Vagina (tissue), 2 donors: ENCODE results near the gene FAM118B. TPM values are rescaled to one million over a fixed set of nuclear protein-coding genes. Genes with fewer than 3 reads are reported as not detected.

Experiments used
- DNase-seq, 2 donors: peaks; one replicate each; pipeline ENCODE4 v3.0.0-alpha.2; 2017; ENCODE audit errors: extremely low spot score in 2 of 2
- H3K27ac ChIP-seq: fragments of 200-600 bp; sonication (generic); one replicate; pipeline ENCODE4 v1.5.1; 2019
- H3K27me3 ChIP-seq: fragments of 200-600 bp; sonication (generic); one replicate; pipeline ENCODE4 v1.5.1; 2019
- H3K36me3 ChIP-seq, 2 donors: fragments of 200-600 bp; sonication (generic); one replicate each; pipeline ENCODE4 v1.5.1; 2017 to 2019
- H3K4me1 ChIP-seq: fragments of 200-600 bp; sonication (generic); one replicate; pipeline ENCODE4 v1.5.1; 2019
- H3K4me3 ChIP-seq, 2 donors: fragments of 200-600 bp; sonication (generic); 1 replicate in 1 of 2; 2 replicates in 1 of 2; pipeline ENCODE4 v1.5.1; 2016 to 2019
- H3K9me3 ChIP-seq: fragments of 200-600 bp; sonication (generic); one replicate; pipeline ENCODE4 v1.5.1; 2019
- CTCF ChIP-seq, 3 experiments: fragments of 450-650 bp in 2 of 3; fragments of 200-600 bp in 1 of 3; sonication (generic) in 1 of 3; IDR thresholded peaks; one replicate each; pipeline ENCODE4 v1.5.1; 2017 to 2019; ENCODE audit warnings: antibody characterized with exemption in 3 of 3, mild to moderate bottlenecking in 2 of 3, moderate library complexity in 2 of 3
- POLR2A ChIP-seq, 2 donors: fragments of 450-650 bp; IDR thresholded peaks; one replicate each; pipeline ENCODE4 v1.6.1; 2017; ENCODE audit warnings: antibody characterized with exemption in 2 of 2, mild to moderate bottlenecking in 2 of 2, moderate library complexity in 2 of 2
- POLR2AphosphoS5 ChIP-seq, 2 donors: sonication (generic); formaldehyde crosslinking; IDR thresholded peaks; one replicate each; pipeline ENCODE4 v1.9.0; 2017; ENCODE audit warnings: antibody characterized with exemption in 2 of 2, mild to moderate bottlenecking in 2 of 2, low read depth in 1 of 2; ENCODE audit not compliant: insufficient read depth in 1 of 2
- intact Hi-C: fragments of 100-400 bp; cut with DNase I; formaldehyde crosslinking; loops from one replicate; pipeline ENCODE4 v1.15.1; 2023
- total RNA-seq: library from RNA; depleted of rRNA; stranded (reverse); fragments of >200 nt; gene quantifications from one replicate; pipeline ENCODE4 v1.2.3, GENCODE V29; 2016

Gene FAM118B
- total RNA-seq, 1 donor from 2014 or later: 14.7 TPM

DNA sequence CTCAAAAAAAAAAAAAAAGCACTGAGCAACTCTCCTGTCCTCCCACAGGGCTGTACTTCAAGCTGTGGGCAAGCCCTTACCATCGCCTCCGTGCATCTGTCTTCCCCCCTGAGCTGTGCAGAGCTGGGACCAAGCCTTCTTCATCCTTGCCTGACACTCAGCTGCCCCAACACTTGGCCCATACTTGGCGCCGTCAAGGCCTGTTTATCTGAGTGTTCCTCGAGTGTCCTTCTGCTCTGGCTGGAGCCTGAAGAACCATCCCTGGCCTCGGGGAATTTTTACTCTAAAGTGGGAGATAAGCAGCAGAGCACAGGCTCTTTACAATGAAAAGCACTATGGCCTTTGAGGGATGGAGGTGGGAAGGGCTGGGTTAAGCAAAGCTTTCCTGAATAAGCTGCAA is 69.7 kb downstream of the FAM118B start:
- H3K4me3 ChIP-seq: no peak overlapping the region
- DNase-seq: no peak
- no peaks in the 10 kb centered on the region for H3K27me3 ChIP-seq
- intact Hi-C loops: no loop called here
- TF ChIP-seq POLR2A (IDR thresholded peaks at IDR 0.05) (no peak), POLR2AphosphoS5 (IDR thresholded peaks at IDR 0.05; ENCODE audit: insufficient read depth in 1 of 2, low read depth in 1 of 2) (no peak), CTCF (IDR thresholded peaks at IDR 0.05) (no peak)
- peaks cover 25% of the 10 kb centered on the region for H3K4me1 ChIP-seq
- H3K36me3 ChIP-seq: no peaks in the 10 kb centered on the region
- H3K9me3 ChIP-seq: no peaks in the 10 kb centered on the region
- no peak overlapping the region for H3K27ac ChIP-seq

DNA sequence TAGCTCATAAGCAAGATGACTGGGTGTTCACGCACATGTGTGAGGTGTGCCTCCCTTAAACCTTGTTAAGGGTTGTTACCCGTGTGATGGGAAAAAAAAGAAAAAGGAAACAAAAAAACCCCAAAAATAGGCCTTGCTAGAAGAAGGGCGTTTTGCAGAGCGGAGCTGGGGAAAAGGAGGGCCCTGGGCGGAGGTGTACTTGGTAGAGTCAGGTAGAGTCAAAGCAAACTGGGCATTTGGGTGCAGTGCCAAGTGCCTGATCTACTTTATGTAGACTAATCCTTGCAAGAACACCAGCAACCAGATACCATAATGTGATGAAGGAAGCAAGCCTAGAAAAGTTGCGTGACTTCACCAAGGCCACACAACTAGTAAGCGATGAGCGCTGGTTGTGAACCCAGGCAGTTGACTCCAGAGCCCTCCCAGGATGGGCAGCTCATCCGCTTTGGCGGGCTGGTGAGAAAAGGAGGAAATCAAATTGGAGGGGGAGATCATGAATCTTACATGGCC is 70.1 kb downstream of the FAM118B start:
- Histone ChIP-seq H3K9me3 (no peaks in the 10 kb centered on the region), H3K4me3 (peak overlapping the region; percentile 81 to 86), H3K27ac (peak overlapping the region; percentile 89), H3K36me3 (no peaks in the 10 kb centered on the region), H3K4me1 (peaks cover 25% of the 10 kb centered on the region), H3K27me3 (no peaks in the 10 kb centered on the region)
- no peak for DNase-seq
- intact Hi-C loops: no loop called here
- TF ChIP-seq POLR2A (IDR thresholded peaks at IDR 0.05) (no peak), CTCF (IDR thresholded peaks at IDR 0.05) (no peak), POLR2AphosphoS5 (IDR thresholded peaks at IDR 0.05; ENCODE audit: insufficient read depth in 1 of 2, low read depth in 1 of 2) (no peak)

DNA sequence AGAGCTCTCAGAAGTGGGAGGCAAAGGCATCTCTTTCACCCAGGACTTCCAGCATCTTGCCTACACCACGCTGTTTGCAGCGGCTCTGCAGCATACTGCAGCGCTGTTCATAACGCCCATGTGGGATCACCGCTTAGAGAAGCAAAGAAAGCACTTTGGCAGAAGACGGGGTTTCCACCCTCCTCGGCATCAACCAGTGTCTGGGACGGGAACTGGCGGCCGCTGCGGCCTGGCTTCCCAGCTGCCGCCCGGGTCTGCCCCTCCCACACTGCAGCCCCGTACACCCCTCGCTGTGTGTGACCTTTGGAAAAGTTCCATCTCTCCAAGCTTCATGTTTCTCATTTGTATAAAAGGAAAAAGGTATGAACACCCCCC is 70.8 kb downstream of the FAM118B start:
- no peak for DNase-seq
- Histone ChIP-seq H3K27ac (peak overlapping the region; percentile 89), H3K9me3 (no peaks in the 10 kb centered on the region), H3K36me3 (no peaks in the 10 kb centered on the region), H3K27me3 (no peaks in the 10 kb centered on the region), H3K4me3 (peak overlapping the region; percentile 81 to 86), H3K4me1 (peaks cover 25% of the 10 kb centered on the region)
- no peak for TF ChIP-seq POLR2AphosphoS5 (IDR thresholded peaks at IDR 0.05; ENCODE audit: insufficient read depth in 1 of 2, low read depth in 1 of 2)
- TF ChIP-seq POLR2A (IDR thresholded peaks at IDR 0.05): no peak
- TF ChIP-seq CTCF (IDR thresholded peaks at IDR 0.05): no peak
- intact Hi-C loops: no loop called here

DNA sequence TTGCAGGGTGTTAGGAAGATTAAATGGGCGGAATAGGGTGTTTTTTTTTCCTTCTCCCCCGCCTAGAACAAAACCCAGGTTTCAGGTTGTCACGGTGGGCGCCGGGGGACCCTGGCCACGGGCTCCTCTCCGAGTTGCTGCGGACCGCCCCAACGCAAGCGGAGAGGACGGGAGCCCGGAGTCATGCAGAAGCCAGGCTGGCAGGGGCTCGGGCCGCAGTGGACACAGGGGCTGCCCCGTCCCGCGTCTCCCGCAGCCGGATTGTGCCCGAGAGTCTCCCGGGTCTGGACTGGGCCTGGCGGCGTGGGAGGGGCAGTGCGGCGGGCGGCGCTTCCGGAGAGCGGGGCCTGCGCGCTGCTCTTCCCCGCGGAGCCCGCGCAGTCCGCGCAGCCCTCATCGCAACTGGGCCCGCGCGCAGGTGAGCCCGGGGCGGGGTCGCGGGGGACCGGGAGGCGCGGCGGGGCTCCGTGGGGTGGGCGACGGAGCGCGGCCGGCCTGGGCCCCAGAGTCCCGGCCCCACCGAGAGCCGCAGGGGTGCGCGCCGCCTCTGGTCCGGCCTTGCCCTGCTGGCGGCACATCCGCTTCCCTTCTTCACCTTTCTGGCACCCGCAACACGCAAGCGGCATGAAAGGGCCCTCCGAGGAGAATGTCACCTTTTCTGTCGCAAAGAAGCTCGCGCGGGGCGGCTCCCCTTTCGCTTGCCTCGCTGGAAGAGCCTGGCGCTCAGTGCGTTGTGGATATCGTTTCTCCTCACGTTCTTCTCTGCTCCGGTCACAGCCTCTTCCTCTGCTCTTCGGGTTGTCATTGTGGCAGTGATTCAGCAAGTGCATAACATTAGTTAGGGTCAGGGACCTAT is 71.4 kb downstream of the FAM118B start, which contains the start of gene TIRAP:
Gene TIRAP (plus strand): TSS at position 358 of the 856 bp plus-strand sequence. CDS start 7,802 bp downstream, outside the sequence.
- peak in 1 of 2 donors; percentile 49 for TF ChIP-seq POLR2A (IDR thresholded peaks at IDR 0.05)
- no peak for TF ChIP-seq CTCF (IDR thresholded peaks at IDR 0.05)
- TF ChIP-seq POLR2AphosphoS5 (IDR thresholded peaks at IDR 0.05; ENCODE audit: insufficient read depth in 1 of 2, low read depth in 1 of 2): peak in 1 of 2 donors; percentile 62
- intact Hi-C loops: no loop called here
- DNase-seq: no peak
- H3K9me3 ChIP-seq: no peaks in the 10 kb centered on the region
- peak within 1 kb of the TSS; percentile 81 to 86 for H3K4me3 ChIP-seq
- H3K27me3 ChIP-seq: no peaks in the 10 kb centered on the region
- H3K27ac ChIP-seq: peak within 1 kb of the TSS; percentile 89
- H3K4me1 ChIP-seq: peaks cover 25% of the 10 kb centered on the region
- H3K36me3 ChIP-seq: peaks cover 0 to under 1% of the 10 kb centered on the region in 2 donors

- peaks cover 0 to 5% of the 10 kb centered on the region in 2 donors for H3K36me3 ChIP-seq
- H3K4me1 ChIP-seq: peaks cover 25% of the 10 kb centered on the region
- H3K9me3 ChIP-seq: no peaks in the 10 kb centered on the region
- TF ChIP-seq POLR2A (IDR thresholded peaks at IDR 0.05): no peak
- no peak for TF ChIP-seq POLR2AphosphoS5 (IDR thresholded peaks at IDR 0.05; ENCODE audit: insufficient read depth in 1 of 2, low read depth in 1 of 2)
- TF ChIP-seq CTCF (IDR thresholded peaks at IDR 0.05): no peak
- no peaks in the 10 kb centered on the region for H3K27me3 ChIP-seq
- intact Hi-C loops: no loop called here
- no peak for DNase-seq
- H3K27ac ChIP-seq: no peak overlapping the region
- no peak overlapping the region for H3K4me3 ChIP-seq
Measured at GRCh38 chr11:126284829-126285228, 73.2 kb downstream of the FAM118B start.
